Skeletal muscle cell (primary cell): ENCODE measurements around the gene DNAAF1.
"Not testable (repeated sequence)": the region's sequence is repeated elsewhere in the genome, so short reads cannot be mapped to it uniquely, and the experiment has no call there.

Source experiments
- DNase-seq: peaks from one replicate; pipeline ENCODE4 v3.0.0-alpha.2; 2010; ENCODE audit warnings: low read depth
- H3K4me3 ChIP-seq: 2 replicates; pipeline ENCODE4 v1.5.1; 2011; ENCODE audit warnings: low read depth, mild to moderate bottlenecking, control low read depth, low read length, moderate library complexity

Gene DNAAF1

GRCh38 chr16:84198401-84198800, 53.3 kb downstream of the DNAAF1 start:
- H3K4me3 ChIP-seq, result no peak overlapping the region
- DNase-seq, result peak; percentile 51

- H3K4me3 ChIP-seq, result no peak overlapping the region
- DNase-seq, result no peak
Observed at GRCh38 chr16:84199097-84199496, 54.0 kb downstream of the DNAAF1 start.

DNA sequence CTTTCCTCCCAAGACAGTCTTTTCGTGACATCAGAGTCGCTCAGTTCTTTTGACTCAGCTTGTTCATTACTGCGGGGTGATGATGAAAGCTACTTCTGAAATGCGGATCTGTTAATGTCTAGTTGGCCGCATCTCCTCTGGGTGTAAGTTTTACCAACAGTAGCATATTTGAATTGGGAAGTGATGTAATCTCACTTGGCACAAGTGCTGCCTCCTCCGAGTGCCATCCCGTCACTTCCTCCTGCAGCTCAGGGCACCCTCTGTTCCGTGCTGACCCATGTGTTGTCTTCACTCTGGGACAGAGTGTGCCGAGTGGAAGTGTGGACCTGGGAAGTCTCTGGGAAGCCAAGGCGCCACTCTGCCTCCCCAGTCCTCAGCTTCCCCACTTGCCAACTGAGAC, 54.8 kb downstream of the DNAAF1 start:
- no peak overlapping the region for H3K4me3 ChIP-seq
- DNase-seq, result no peak

DNA sequence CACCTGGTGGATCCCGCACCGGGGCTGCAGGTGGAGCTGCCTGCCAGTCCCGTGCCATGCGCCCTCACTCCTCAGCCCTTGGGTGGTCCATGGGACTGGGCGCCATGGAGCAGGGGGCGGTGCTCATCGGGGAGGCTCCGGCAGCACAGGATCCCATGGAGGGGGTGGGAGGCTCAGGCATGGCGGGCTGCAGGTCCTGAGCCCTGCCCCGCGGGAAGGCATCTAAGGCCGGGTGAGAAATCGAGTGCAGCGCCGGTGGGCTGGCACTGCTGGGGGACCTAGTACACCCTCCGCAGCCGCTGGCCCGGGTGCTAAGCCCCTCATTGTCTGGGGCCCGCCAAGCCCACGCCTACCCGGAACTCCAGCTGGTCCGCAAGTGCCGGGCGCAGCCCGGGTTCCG, 59.4 kb downstream of the DNAAF1 start:
- not testable (repeated sequence) for H3K4me3 ChIP-seq, DNase-seq

DNA sequence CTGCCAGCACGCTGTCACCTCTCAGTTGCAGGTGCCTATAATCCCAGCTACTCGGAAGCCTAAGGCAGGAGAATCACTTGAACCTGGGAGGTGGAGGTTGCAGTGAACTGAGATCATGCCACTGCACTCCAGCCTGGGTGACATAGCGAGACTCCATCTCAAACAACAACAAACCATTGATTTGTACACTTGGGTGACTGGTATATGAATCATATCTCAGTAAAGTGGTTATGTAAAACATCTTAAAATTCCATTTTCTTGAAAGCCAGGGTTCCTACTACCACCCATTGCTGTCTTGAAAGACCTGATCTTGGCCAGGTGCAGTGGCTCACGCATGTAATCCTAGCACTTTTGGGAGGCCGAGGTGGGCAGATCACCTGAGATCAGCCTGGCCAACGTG, 60.0 kb downstream of the DNAAF1 start:
- not testable (repeated sequence) for DNase-seq, H3K4me3 ChIP-seq

DNA sequence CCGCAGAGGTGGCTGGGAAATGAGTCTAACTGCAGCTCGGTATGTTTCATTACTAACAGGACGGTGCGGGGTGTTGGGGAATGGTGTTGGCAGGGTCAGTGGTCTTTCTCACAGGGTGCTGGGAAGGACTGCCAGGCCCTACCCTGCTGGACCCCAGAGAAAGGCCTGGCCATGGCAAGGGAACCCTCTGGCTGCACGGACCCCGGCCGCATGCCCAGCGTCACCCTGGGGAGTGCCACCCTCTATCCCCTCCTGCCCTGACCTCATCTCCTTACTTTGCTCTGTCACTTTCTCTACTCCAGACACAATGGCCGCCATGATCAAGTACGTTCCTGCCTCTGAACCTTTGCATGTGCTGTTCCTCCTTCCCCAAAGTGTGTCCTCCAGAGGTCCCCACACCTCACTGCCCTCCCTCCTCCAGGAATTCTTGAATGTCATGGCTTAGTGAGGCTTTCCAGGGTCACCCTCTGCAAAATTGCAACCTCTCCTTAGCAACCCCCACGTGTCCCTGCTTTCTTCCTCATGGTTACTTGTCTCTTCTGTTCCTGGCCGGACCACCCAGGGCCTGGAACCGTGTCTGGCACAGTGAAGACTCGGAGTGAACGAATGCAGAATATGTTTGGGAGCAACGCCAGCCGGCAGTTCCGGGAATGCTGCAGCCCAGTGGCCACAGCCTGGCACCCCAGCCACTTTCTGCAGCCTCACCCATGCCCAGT, 61.0 kb downstream of the DNAAF1 start:
- DNase-seq, result no peak

DNA sequence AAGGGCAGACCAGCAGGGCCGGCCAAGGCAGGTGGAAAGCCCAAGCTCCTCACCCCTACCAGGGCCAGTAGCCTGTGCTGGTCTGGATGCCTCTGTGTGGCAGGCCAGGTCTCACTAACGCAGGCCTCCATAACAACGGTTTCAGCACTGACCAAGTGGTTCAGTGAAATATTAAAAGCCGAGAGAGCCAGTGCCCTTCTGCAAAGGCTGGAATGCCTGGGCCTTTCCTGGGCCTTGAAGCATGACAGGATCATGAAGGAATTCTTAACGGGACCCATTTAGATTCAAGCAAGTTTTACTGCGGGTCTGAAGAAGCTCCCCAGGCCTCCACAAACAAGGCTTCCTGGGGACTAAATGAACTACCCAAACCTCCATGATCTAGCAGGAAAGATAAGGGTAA, 62.1 kb downstream of the DNAAF1 start:
- DNase-seq, result no peak
- no peak overlapping the region for H3K4me3 ChIP-seq

More for the DNA sequence above, 61.0 kb downstream of the DNAAF1 start:
- H3K4me3 ChIP-seq, result no peak overlapping the region

GRCh38 chr16:84207879-84208278, 62.8 kb downstream of the DNAAF1 start:
- no peak overlapping the region for H3K4me3 ChIP-seq
- no peak for DNase-seq

- H3K4me3 ChIP-seq, result no peak overlapping the region
- DNase-seq, result no peak
Observed at GRCh38 chr16:84209989-84210388, 64.9 kb downstream of the DNAAF1 start.

DNA sequence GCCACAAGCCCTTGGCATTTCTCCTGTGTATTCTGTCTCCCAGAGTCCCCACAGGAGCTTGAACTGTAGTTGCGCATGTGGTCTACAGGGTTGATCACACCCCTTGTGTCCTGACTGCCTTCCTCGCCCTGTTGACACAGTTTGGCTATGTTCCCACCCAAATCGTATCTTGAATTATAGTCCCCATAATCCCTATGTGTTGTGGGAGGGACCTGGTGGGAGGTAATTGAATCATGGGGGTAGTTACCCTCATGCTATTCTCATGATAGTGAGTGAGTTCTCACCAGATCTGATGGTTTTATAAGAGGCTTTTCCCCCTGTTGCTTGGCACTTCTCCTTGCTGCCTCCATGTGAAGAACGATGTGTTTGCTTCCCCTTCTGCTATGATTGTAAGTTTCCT, 67.0 kb downstream of the DNAAF1 start:
- DNase-seq, result no peak
- H3K4me3 ChIP-seq, result no peak overlapping the region

DNA sequence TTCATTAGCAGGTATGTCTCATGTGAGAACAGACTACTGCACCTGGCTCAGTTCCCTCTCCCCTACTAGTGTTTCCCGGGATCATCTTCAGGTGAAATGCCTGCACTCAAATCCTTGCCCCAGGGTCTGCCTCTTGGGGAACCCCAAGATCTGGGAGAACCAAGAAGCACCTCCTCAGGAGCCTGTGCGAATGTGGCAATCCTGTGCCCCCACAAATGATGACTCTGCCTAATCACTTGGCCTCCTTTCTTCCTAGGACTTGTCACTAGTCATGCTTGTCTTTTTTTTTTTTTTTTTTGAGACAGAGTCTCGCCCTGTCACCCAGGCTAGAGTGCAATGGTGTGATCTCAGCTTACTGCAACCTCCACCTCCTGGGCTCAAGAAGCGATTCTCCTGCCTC, 67.5 kb downstream of the DNAAF1 start:
- no peak overlapping the region for H3K4me3 ChIP-seq

GRCh38 chr16:84214451-84215066, 69.5 kb downstream of the DNAAF1 start:
- H3K4me3 ChIP-seq, result no peak overlapping the region
- DNase-seq, result no peak

More for the DNA sequence above, 67.5 kb downstream of the DNAAF1 start:
- DNase-seq, result no peak

DNA sequence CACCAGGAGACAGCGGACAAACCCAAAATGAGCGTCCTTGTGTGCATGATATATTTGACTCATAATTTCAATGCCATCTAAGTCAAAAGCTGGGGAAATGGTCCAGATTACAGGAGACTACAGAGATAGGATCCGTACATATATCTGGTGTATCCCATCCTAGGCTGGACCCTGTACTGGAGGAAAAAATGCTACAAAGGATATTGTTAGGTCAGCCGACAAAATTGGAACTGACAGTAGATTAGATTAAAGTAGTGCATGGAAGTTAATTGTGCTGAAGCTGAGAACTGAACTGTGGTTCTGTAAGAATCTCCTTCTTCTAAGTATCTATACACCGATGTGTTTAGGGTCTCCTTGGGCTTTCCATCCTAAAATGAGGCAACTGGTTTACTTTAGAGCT, 70.4 kb downstream of the DNAAF1 start:
- DNase-seq, result no peak
- H3K4me3 ChIP-seq, result no peak overlapping the region

GRCh38 chr16:84216144-84216543, 71.0 kb downstream of the DNAAF1 start:
- DNase-seq, H3K4me3 ChIP-seq: not testable (repeated sequence)

GRCh38 chr16:84218176-84218823, 73.2 kb downstream of the DNAAF1 start:
- DNase-seq, result no peak
- H3K4me3 ChIP-seq, result no peak overlapping the region

- DNase-seq, result no peak
- no peak overlapping the region for H3K4me3 ChIP-seq
Observed at GRCh38 chr16:84218956-84219355, 73.8 kb downstream of the DNAAF1 start.

DNA sequence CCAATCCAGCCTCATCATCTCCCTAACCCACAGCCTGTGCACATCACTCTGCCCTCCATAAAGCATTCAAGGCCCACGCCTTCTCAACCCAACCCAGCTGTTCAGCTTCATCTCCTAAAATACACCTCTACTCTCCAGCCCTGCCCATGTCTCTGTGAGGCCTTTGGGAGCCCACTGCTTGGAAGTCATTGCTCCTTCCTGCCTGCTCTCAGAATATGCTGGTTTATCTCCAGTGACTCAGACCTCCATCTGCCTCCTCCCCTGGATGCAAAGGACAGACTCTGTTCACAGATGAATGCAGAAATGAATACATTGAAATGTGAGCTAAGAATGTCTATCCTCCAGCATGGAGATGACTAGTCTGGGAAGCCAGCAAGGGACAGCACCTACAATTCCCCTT, 75.7 kb downstream of the DNAAF1 start:
- H3K4me3 ChIP-seq, result no peak overlapping the region
- DNase-seq, result peak; percentile 13

DNA sequence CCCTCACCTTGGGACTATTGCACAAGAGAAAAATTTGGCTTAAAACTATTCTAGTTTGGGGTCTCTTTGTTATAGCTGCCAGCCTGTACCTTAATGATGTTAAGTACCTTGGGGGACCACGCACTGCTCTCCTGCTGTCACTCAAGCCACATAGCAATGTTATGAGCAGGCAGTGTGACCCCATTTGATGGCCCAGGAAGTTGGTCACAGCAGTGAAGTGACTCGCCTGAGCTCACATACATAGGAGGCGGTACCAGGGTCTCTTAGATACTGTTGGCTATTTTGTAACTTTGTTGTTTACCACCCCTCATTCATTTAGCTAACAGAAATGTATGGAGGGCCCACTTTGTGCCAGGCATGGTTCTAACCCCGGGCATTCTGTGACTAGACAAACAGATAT, 78.3 kb downstream of the DNAAF1 start:
- no peak for DNase-seq
- no peak overlapping the region for H3K4me3 ChIP-seq

- no peak for DNase-seq
- no peak overlapping the region for H3K4me3 ChIP-seq
Observed at GRCh38 chr16:84224554-84224953, 79.4 kb downstream of the DNAAF1 start.

DNA sequence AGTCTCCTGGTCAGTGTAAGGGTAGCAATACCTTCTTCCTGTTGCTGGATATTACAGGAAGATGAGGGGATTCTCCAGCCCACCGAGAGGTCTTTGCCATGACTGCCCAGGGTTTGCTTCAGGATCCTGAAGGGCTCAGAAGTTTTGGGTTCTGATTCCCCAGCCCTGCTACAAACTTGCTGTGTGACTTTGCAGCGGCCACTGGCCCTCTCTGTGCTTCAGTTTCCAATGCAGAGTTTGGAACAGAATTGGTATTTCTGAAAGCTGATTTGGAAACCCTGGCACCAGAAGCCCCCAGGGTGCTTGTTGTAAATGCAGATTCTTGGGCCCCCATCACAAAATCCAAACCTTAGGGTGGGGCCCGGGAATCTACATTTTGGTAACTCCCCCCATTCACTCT, 80.0 kb downstream of the DNAAF1 start:
- no peak overlapping the region for H3K4me3 ChIP-seq
- no peak for DNase-seq

GRCh38 chr16:84225571-84225970, 80.5 kb downstream of the DNAAF1 start:
- DNase-seq, result no peak
- H3K4me3 ChIP-seq, result no peak overlapping the region
